Activated effector memory CD4-positive, alpha-beta T cell treated with Interleukin-2 at 50 U/mL for 16 hours (primary cell): ENCODE results near the gene SPG7.

Source experiments
- DNase-seq: peaks from one replicate; pipeline ENCODE4 v3.0.0-alpha.2; 2020

Gene SPG7

GRCh38 chr16:89522287-89522686 lies 14.1 kb downstream of the SPG7 start:
- no peak for DNase-seq

DNA sequence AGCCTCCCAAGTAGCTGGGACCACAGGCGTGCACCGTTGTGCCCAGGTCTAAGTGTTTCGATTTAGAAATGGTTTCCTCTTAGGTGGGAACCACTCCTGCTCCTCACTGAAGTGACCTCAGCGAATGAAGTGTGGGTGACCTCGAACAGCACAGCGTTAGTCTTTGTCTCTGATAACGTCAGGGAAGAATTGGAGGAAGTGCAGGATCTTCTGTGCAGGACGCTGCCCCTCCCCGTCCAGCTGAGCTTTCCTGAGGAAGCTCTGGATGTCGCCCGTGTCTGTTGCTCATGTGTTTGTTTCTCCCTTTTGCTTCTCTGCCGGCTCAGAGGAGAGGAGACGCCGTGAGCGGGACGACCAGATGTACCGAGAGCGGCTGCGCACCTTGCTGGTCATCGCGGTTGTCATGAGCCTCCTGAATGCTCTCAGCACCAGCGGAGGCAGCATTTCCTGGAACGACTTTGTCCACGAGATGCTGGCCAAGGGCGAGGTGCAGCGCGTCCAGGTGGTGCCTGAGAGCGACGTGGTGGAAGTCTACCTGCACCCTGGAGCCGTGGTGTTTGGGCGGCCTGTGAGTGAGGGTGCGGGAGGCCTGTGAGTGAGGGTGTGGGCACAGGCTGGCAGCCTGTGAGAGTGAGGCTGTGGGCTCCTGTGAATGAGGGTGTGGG lies 15.6 kb downstream of the SPG7 start:
- DNase-seq: no peak

GRCh38 chr16:89525146-89525913 lies 17.1 kb downstream of the SPG7 start:
- DNase-seq: no peak

GRCh38 chr16:89529097-89529496 lies 20.9 kb downstream of the SPG7 start:
- DNase-seq: no peak

DNA sequence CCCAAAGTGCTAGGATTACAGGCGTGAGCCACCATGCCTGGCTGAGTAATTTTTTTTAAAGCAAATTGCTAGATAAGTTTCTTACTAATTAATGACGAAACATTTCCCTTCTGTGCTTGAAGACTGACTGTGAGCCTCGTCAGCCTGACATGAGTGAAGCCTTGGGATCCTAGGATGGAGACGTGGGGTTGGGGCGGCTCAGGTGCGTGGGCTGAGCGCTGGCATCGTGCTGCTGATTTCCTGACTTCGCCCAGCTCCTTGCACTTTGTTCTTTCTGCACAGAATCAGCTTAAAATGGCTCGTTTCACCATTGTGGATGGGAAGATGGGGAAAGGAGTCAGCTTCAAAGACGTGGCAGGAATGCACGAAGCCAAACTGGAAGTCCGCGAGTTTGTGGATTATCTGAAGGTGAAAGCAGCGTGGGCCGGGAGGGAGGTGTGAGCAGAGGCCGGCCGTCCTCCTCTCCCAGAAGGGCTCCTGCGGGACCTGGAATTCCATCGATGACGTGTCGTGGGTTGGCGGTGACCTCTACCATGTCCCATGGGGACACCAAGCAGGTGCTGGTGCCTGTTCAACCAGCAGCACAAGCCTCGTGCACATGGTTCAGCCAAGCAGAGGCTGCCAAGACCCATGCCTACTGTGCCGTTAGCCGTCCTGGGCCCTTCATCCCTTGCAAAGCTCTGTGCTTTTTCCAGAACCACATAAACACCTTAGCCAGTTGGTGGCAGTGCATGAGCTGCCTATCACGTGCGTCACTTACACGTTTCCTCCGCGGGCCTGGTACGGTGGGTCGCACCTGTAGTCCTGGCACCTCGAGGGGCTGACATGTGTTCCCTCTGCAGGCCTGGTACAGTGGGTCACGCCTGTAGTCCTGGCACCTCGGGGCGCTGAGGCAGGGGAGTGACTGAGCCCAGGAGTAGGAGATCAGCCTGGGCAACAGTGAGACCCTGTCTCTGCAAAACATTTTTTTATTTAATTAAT lies 22.5 kb downstream of the SPG7 start:
- no peak for DNase-seq

GRCh38 chr16:89531821-89532526 lies 23.8 kb downstream of the SPG7 start:
- DNase-seq: no peak

DNA sequence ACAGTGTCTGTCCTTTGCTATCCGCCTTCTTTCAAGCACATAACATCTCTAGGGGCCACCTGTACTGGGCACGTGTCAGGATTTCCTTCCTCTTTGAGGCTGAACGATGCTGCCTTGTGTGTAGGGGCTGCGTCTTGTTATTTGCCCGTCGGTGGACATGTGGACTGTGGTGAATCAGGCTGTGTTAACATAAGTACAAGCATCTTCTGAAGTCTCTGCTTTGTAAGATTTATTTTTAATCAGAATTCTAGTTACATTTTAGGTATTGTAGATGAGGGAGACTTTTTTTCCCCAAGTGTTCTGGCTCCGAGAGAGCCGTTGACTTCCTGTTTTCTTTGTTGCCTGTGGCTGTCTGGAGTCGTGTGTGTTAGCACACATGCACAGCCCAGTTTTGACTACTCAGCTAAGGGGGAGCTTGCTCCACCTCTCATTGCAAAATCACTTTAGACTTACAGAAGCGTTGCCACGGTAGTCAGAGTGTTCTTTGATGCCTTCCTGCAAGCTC lies 26.1 kb downstream of the SPG7 start:
- peak; percentile 30 for DNase-seq

DNA sequence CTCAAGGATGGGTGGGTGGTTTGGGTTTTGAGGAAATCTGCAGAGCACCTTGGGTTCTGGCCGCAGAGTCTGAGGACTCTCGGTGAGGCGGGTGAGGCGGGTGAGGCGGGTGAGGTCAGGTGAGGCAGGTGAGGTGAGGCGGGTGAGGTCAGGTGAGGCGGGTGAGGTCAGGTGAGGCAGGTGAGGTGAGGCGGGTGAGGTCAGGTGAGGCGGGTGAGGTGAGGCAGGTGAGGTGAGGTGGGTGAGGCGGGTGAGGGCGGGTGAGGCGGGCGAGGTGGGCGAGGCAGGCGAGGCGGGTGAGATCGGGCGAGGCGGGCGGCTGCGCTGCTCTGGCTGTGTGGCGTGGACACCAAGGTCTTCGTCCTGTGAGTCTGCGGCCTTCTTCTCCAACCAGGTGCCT lies 28.2 kb downstream of the SPG7 start:
- DNase-seq: no peak

DNA sequence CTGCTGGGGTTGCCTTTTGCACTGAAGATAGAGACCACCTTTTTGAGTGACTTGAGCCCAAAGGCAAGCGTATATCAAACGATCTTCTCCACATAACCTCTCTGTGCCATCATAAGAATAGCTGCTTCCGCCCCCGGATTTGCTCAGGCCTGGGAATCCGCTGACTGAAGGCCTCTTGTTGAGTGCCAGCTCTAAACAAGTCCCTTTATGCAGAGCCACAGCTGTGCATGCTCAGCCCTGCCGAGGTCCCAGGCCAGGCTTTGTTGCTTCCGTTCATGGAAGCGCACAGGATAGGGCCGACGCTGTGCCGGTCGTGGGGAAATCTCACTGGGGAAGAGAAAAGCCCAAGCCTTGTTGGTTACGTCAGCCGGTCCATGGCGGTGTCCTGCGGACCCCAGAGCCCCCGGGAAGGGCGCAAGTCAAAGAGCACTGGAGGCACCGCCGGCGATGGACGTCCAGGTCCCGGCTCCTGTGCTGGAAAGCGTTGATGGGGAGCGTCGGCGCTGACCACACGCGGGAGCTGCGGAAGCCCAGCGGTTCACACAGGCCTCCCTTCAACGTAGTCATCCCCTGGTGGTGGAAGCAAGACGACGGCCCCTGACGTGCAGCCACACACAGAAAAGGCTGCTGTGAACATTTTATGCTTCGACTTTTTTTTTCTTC lies 28.8 kb downstream of the SPG7 start:
- DNase-seq: no peak

DNA sequence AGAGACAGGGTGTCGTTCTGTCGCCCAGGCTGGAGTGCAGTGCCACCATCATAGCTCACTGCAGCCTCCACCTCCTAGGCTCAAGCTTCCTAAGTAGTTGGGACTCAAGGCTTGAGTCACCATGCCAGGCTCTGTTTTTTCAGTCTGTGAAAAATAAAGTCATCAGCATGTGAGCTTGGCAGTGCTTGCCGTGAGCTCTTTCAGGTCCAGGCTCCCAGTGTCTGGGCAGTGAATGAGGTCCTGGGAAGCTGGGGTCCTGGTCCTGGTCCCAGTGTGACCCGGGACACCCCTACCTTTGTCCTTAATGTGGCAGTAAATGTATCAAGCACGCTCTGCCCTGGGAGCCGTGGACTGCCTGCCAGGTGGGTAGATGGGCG lies 29.3 kb downstream of the SPG7 start:
- DNase-seq: no peak

- no peak for DNase-seq
Measured at GRCh38 chr16:89538286-89538685, 30.1 kb downstream of the SPG7 start.

GRCh38 chr16:89540557-89540956 lies 32.4 kb downstream of the SPG7 start:
- DNase-seq: no peak

DNA sequence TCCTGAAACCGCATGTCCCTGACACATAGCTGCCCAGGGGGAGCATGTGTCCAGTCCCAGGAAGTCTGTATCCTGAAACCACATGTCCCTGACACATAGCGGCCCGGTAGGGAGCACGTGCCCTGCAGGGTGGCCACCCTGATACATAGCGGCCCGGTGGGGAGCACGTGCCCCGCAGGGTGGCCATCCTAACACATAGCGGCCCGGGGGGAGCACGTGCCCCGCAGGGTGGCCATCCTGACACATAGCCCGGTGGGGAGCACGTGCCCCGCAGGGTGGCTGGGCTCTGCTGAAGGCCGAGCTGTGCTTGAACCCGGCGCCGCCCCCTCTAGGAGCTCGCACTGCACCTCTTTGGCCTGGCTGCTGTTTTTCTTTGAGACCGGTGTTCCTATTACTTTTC lies 33.6 kb downstream of the SPG7 start:
- no peak for DNase-seq

DNA sequence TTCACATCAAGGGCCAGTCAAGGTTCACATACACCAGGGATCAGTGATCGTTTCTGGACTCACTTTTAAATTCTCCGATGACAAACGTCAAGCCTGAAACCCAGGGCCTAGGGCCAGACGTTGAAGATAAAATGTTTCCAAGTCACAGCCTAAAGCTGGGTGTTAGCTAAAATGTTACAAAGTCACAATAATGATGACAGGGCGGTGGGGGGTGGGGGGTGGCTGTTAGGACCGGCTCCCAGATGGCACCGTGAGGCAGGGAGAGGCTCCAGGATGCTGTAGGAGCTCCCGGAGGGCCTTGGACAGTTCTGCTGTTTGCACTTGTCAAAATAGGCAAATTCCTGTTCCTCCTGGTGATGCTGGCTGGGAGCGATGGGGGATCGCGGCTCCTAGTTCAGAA lies 35.9 kb downstream of the SPG7 start:
- no peak for DNase-seq

- no peak for DNase-seq
Measured at GRCh38 chr16:89544713-89545043, 36.5 kb downstream of the SPG7 start.

DNA sequence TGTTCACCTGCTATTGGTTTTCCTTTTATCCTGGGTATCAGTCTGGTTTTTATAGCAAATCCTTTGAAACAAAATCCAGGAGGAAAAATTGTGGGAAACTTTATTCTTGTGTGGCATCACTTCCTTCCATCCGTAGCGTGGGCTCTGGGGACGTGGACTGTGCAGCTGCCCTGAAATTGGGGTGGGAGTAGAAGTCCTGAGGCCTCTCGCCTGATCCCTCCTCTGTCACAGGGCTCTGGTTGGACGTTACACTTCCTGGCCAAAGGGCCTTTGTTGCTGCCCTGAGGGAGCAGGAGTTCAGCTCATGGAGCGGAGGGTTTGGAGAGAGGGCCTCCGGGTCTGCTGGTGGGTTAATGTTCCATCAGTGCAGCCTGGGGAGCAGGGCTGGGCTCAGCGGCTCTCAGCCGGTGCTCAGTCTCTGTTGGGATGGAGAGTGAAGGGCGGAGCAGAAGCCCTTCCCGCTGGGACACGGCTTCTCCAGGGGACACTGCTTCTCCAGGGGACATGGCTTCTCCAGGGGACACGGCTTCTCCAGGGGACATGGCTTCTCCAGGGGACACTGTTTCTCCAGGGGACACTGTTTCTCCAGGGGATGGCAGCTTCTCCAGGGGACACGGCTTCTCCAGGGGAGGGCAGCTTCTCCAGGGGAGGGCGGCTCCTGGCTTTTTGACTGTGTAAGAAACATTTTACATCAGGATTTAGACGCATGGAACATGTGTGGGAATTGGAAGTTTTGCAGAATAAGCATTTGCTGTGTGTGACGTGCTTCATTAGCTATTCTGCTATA lies 37.0 kb downstream of the SPG7 start:
- no peak for DNase-seq

GRCh38 chr16:89545831-89546574 lies 37.8 kb downstream of the SPG7 start:
- DNase-seq: no peak

- no peak for DNase-seq
Measured at GRCh38 chr16:89546781-89547180, 38.6 kb downstream of the SPG7 start.

DNA sequence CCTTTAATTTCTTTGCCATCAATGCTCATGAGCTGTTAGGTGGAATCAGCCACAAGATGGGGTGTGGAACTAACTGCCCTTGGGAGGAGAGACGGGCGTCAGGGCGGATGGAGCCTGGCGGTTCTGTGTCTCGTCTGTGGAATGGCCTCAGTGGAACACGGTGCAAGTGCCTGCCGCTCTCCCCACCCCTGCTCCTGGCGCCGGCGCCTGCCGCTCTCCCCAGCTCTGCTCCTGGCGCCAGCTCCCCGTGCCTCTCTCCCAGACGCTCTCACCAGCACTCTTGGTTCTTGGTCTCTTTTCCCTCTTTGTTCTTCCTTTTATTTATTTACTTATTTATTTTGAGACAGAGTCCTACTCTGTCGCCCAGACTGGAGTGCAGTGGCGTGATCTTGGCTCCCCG lies 39.1 kb downstream of the SPG7 start:
- DNase-seq: no peak

DNA sequence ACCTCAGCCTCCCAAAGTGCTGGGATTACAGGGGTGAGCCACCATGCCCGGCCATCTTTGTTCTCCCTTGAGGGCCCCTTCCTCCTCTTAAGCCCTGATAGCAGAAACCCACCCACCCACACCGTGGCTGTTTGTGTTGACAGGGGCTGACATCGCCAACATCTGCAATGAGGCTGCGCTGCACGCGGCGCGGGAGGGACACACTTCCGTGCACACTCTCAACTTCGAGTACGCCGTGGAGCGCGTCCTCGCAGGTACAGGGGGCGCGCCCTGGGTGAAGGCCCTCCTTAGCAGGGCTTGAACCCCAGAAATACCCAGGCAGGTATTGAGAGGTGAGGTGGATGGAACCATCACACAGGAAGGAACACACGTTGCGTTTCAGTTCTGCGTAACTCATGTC lies 39.7 kb downstream of the SPG7 start:
- no peak for DNase-seq
